SK-N-SH (cell line): ENCODE data around the gene CRIP1. TPM values are rescaled to one million over a fixed set of nuclear protein-coding genes. Genes with fewer than 3 reads are reported as not detected.

Source experiments
- CTCF ChIA-PET: fragments of 300-600, 350-600 bp; formaldehyde crosslinking; extraction: SDS; loops from one replicate; lab custom pipeline; 2021; lab: Yijun Ruan, JAX
- POLR2A ChIA-PET: fragments of 350-600 bp; sonication (Branson Sonifier 250); formaldehyde crosslinking; extraction: SDS; loops from one replicate; lab custom pipeline; 2020; ENCODE audit warnings: antibody characterized with exemption, inconsistent platforms; lab: Yijun Ruan, JAX
- DNase-seq: peaks from one replicate; pipeline ENCODE4 v3.0.0; 2012
- H2AFZ ChIP-seq: fragments of 200-600 bp; sonication (generic); 2 replicates; pipeline ENCODE4 v1.8.1; 2016; ENCODE audit warnings: antibody characterized with exemption, mild to moderate bottlenecking, low read depth
- H3F3A ChIP-seq: fragments of 200-600 bp; sonication (generic); replicated peaks from 2 replicates; pipeline ENCODE3; 2016; ENCODE audit warnings: antibody characterized with exemption, mild to moderate bottlenecking; ENCODE audit not compliant: insufficient read depth
- H3K27ac ChIP-seq, 2 experiments: fragments of 200-500 bp in 1 of 2; fragments of 200-600 bp in 1 of 2; sonication (Bioruptor generic) in 1 of 2; sonication (generic), shearing (Covaris generic) in 1 of 2; 2 replicates each; pipeline versions ENCODE4 v1.5.1 to v1.6.1; 2014 to 2016; ENCODE audit warnings: low read depth in 2 of 2, inconsistent platforms in 1 of 2, low read length in 1 of 2, mild to moderate bottlenecking in 1 of 2, mixed read lengths in 1 of 2
- H3K27me3 ChIP-seq: fragments of 200-600 bp; sonication (generic), shearing (Covaris generic); 2 replicates; pipeline ENCODE4 v1.6.1; 2016; ENCODE audit warnings: mixed run types; ENCODE audit not compliant: insufficient read depth
- H3K36me3 ChIP-seq, 2 experiments: fragments of 200-500 bp in 1 of 2; fragments of 200-600 bp in 1 of 2; sonication (Bioruptor generic) in 1 of 2; sonication (generic) in 1 of 2; replicated peaks in 1 of 2; 2 replicates each; pipeline versions ENCODE3 to v1.5.1; 2014 to 2016; ENCODE audit warnings: low read length in 1 of 2, mild to moderate bottlenecking in 1 of 2; ENCODE audit not compliant: insufficient read depth in 2 of 2, control insufficient read depth in 1 of 2
- H3K4me1 ChIP-seq, 2 experiments: fragments of 200-500 bp in 1 of 2; fragments of 200-600 bp in 1 of 2; sonication (Bioruptor generic) in 1 of 2; sonication (generic), shearing (Covaris generic) in 1 of 2; 2 replicates each; pipeline versions ENCODE4 v1.5.1 to v1.6.1; 2014 to 2016; ENCODE audit warnings: low read depth in 1 of 2, low read length in 1 of 2, mixed run types in 1 of 2; ENCODE audit not compliant: insufficient read depth in 2 of 2, control insufficient read depth in 1 of 2
- H3K4me2 ChIP-seq: fragments of 200-600 bp; sonication (generic), shearing (Covaris generic); 2 replicates; pipeline ENCODE4 v1.6.1; 2017; ENCODE audit warnings: mixed run types
- H3K4me3 ChIP-seq, 2 experiments: fragments of 200-500 bp in 1 of 2; fragments of 200-600 bp in 1 of 2; sonication (Bioruptor generic) in 1 of 2; sonication (generic), shearing (Covaris generic) in 1 of 2; 2 replicates each; pipeline versions ENCODE4 v1.5.1 to v1.8.1; 2014 to 2016; ENCODE audit warnings: low read depth in 2 of 2, inconsistent platforms in 1 of 2, low read length in 1 of 2, mild to moderate bottlenecking in 1 of 2, mixed read lengths in 1 of 2, moderate library complexity in 1 of 2
- H3K79me2 ChIP-seq: fragments of 200-600 bp; sonication (generic); 2 replicates; pipeline ENCODE4 v1.8.1; 2017; ENCODE audit warnings: mild to moderate bottlenecking; ENCODE audit not compliant: insufficient read depth
- H3K9ac ChIP-seq: fragments of 200-600 bp; sonication (generic); 2 replicates; pipeline ENCODE4 v1.6.1; 2017; ENCODE audit warnings: mixed run types
- H3K9me2 ChIP-seq: fragments of 200-600 bp; sonication (generic); 2 replicates; pipeline ENCODE4 v1.6.1; 2017; ENCODE audit warnings: mixed run types
- H3K9me3 ChIP-seq: fragments of 200-600 bp; sonication (generic); 2 replicates; pipeline ENCODE4 v1.6.1; 2017; ENCODE audit warnings: mixed run types, mild to moderate bottlenecking, moderate library complexity
- H4K20me1 ChIP-seq: fragments of 200-600 bp; sonication (generic); 2 replicates; pipeline ENCODE4 v1.6.1; 2017; ENCODE audit warnings: mild to moderate bottlenecking, mixed run types; ENCODE audit not compliant: insufficient read depth
- CHD2 ChIP-seq: fragments of 150-350 bp; IDR thresholded peaks from 2 replicates; pipeline ENCODE4 v1.6.1; 2018; ENCODE audit warnings: low read length; ENCODE audit not compliant: partially characterized antibody
- EZH2phosphoT487 ChIP-seq: fragments of 200-600 bp; sonication (generic); IDR thresholded peaks from 2 replicates; pipeline ENCODE4 v1.6.1; 2017; ENCODE audit warnings: low read depth, mixed run types, mild to moderate bottlenecking, antibody characterized with exemption, moderate library complexity, borderline replicate concordance
- FOXJ3 ChIP-seq: sonication (generic); formaldehyde crosslinking; IDR thresholded peaks from 2 replicates; pipeline ENCODE4 v1.5.1; 2020; ENCODE audit warnings: mild to moderate bottlenecking, missing genetic modification reagents
- MAX ChIP-seq: IDR thresholded peaks from 2 replicates; pipeline ENCODE4 v1.4.0; 2012; ENCODE audit warnings: low read depth
- MXI1 ChIP-seq: IDR thresholded peaks from 2 replicates; pipeline ENCODE4 v1.6.1; 2012; ENCODE audit warnings: mild to moderate bottlenecking, low read depth, low read length, improper control_type of control experiment
- NRF1 ChIP-seq: IDR thresholded peaks from 2 replicates; pipeline ENCODE4 v1.6.1; 2012; ENCODE audit warnings: low read depth, mild to moderate bottlenecking, low read length
- PBX3 ChIP-seq: IDR thresholded peaks from 2 replicates; pipeline ENCODE4; 2012
- REST ChIP-seq: IDR thresholded peaks from 2 replicates; pipeline ENCODE4 v1.6.1; 2012; ENCODE audit warnings: mild to moderate bottlenecking, low read depth, low read length, moderate library complexity
- RFX5 ChIP-seq: IDR thresholded peaks from 2 replicates; pipeline ENCODE4 v1.6.1; 2012; ENCODE audit warnings: mild to moderate bottlenecking, improper control_type of control experiment, low read length
- RXRA ChIP-seq: IDR thresholded peaks from 2 replicates; pipeline ENCODE4 v1.4.0; 2012; ENCODE audit warnings: low read depth, mild to moderate bottlenecking, borderline replicate concordance
- SIN3A ChIP-seq: IDR thresholded peaks from 2 replicates; pipeline ENCODE4 v1.6.1; 2012; ENCODE audit warnings: low read depth, mild to moderate bottlenecking, low read length, moderate library complexity, borderline replicate concordance
- SMC3 ChIP-seq: IDR thresholded peaks from 2 replicates; pipeline ENCODE4 v1.6.1; 2012; ENCODE audit warnings: low read depth, low read length, improper control_type of control experiment
- TAF1 ChIP-seq: IDR thresholded peaks from 2 replicates; pipeline ENCODE4 v1.6.1; 2012; ENCODE audit warnings: low read depth, mild to moderate bottlenecking, low read length, moderate library complexity, borderline replicate concordance
- USF1 ChIP-seq: IDR thresholded peaks from 2 replicates; pipeline ENCODE4 v1.4.0; 2012; ENCODE audit warnings: low read depth, borderline replicate concordance
- YY1 ChIP-seq: IDR thresholded peaks from 2 replicates; pipeline ENCODE4 v1.4.0; 2012; ENCODE audit warnings: low read depth, mild to moderate bottlenecking
- WGBS: methylation state at CpG from one replicate; pipeline ENCODE4 v1.1.6; 2017; ENCODE audit warnings: low lambda C conversion rate; 5-methylcytosine and 5-hydroxymethylcytosine counted together
- polyA plus RNA-seq, 3 experiments: library from polyadenylated mRNA; depleted of rRNA; stranded (reverse); fragments of >200 nt; gene quantifications; 2 replicates each; pipeline ENCODE4 v1.2.3, GENCODE V29; 2012

Gene CRIP1
- polyA plus RNA-seq, 1 of the 3 experiments (the other 2 are of a cell fraction): 0.72 TPM

GRCh38 chr14:105473033-105473676 lies 13.5 kb upstream of the CRIP1 start:
- DNase-seq: peak; percentile 81
- WGBS: 8% methylated on average over 2 of the region's 7 CpGs
- TF ChIP-seq MXI1 (0 out of 2 replicates have a peak, but pooled peaks have one; percentile 22), PBX3 (no peak), TAF1 (no peak), NRF1 (no peak), RXRA (no peak)
- Histone ChIP-seq H3K36me3 (peaks cover 0 to 20% of the 10 kb centered on the region in 2 experiments), H3K9me3 (no peaks in the 10 kb centered on the region), H3K27ac (peak overlapping the region; percentile 81 to 99), H3K9ac (peak overlapping the region; percentile 73), H4K20me1 (peaks cover 6% of the 10 kb centered on the region; the same call in 1 of the 2 replicates), H2AFZ (no peak overlapping the region), H3F3A (peaks cover 9% of the 10 kb centered on the region), H3K4me2 (peak overlapping the region; percentile 94), H3K27me3 (no peaks in the 10 kb centered on the region), H3K79me2 (peaks cover 31% of the 10 kb centered on the region), H3K9me2 (no peaks in the 10 kb centered on the region), H3K4me1 (peaks cover 18 to 70% of the 10 kb centered on the region in 2 experiments; a peak in 3 of 4 replicates), H3K4me3 (peak overlapping the region; percentile 52 to 92; a peak in 3 of 4 replicates)
- ChIA-PET POLR2A (interaction anchor here (1.1 to 3.2 kb wide), 3 partner anchors 8 to 50 kb away, joined by 4 to 16 read pairs (median 10); no protein-coding TSS in a partner anchor), CTCF (interaction anchor here (0.9 to 8.1 kb wide), 10 partner anchors 10 to 108 kb away, joined by 3 to 137 read pairs (median 6); partner anchors contain the start of genes CRIP1 and TEDC1)

- peaks cover 18 to 63% of the 10 kb centered on the region in 2 experiments; a peak in 3 of 4 replicates for H3K4me1 ChIP-seq
- peaks cover 0 to 13% of the 10 kb centered on the region in 2 experiments for H3K36me3 ChIP-seq
- peak overlapping the region; percentile 52 to 92 for H3K4me3 ChIP-seq
- H3K79me2 ChIP-seq: peaks cover 32% of the 10 kb centered on the region
- CTCF ChIA-PET: interaction anchor here (0.9 to 8.1 kb wide), 7 partner anchors 9 to 103 kb away, joined by 3 to 137 read pairs (median 28); partner anchors contain the start of genes CRIP1 and TEDC1
- H3K27ac ChIP-seq: peak overlapping the region; percentile 81 to 99
- WGBS: 4% methylated on average over 17 of the region's 60 CpGs
- H3K27me3 ChIP-seq: no peaks in the 10 kb centered on the region
- DNase-seq: peak; percentile 85
- peaks cover 6% of the 10 kb centered on the region; the same call in 1 of the 2 replicates for H4K20me1 ChIP-seq
- POLR2A ChIA-PET: interaction anchor here (1.1 to 3.2 kb wide), 2 partner anchors 16 to 51 kb away, joined by 4 to 10 read pairs; no protein-coding TSS in a partner anchor
- H3F3A ChIP-seq: peaks cover 9% of the 10 kb centered on the region
- no peaks in the 10 kb centered on the region for H3K9me2 ChIP-seq
- H3K4me2 ChIP-seq: peak overlapping the region; percentile 94
- H3K9ac ChIP-seq: peak overlapping the region; percentile 73
- H2AFZ ChIP-seq: no peak overlapping the region
- no peaks in the 10 kb centered on the region for H3K9me3 ChIP-seq
- peak; percentile 65; the same call in 1 of the 2 replicates for TF ChIP-seq MXI1
- no peak for TF ChIP-seq YY1
- TF ChIP-seq SIN3A: 0 out of 2 replicates have a peak, but pooled peaks have one; percentile 70
- TF ChIP-seq FOXJ3 (CRISPR knock-in tag): 0 out of 2 replicates have a peak, but pooled peaks have one; percentile 35
- no peak for TF ChIP-seq EZH2phosphoT487
- peak; percentile 93 for TF ChIP-seq REST
- TF ChIP-seq RFX5: peak; percentile 80
- no peak for TF ChIP-seq USF1
- TF ChIP-seq CHD2: peak; percentile 59
- peak; percentile 20; the same call in 1 of the 2 replicates for TF ChIP-seq PBX3
- no peak for TF ChIP-seq SMC3
- no peak for TF ChIP-seq MAX
Measured at GRCh38 chr14:105473677-105474482, 12.8 kb upstream of the CRIP1 start.
